C4-2B (cell line): ENCODE measurements around the gene HIVEP3.

Experiments
- ZFX ChIP-seq: fragments of 450-650 bp; IDR thresholded peaks from 2 replicates; pipeline ENCODE4 v1.6.1; 2017
- TF ChIP-seq, protein P1 (sequence below): fragments of 450-650 bp; conservative IDR thresholded peaks from 2 replicates; pipeline ENCODE4 v1.5.1; 2017; ENCODE audit warnings: mild to moderate bottlenecking

DNA sequence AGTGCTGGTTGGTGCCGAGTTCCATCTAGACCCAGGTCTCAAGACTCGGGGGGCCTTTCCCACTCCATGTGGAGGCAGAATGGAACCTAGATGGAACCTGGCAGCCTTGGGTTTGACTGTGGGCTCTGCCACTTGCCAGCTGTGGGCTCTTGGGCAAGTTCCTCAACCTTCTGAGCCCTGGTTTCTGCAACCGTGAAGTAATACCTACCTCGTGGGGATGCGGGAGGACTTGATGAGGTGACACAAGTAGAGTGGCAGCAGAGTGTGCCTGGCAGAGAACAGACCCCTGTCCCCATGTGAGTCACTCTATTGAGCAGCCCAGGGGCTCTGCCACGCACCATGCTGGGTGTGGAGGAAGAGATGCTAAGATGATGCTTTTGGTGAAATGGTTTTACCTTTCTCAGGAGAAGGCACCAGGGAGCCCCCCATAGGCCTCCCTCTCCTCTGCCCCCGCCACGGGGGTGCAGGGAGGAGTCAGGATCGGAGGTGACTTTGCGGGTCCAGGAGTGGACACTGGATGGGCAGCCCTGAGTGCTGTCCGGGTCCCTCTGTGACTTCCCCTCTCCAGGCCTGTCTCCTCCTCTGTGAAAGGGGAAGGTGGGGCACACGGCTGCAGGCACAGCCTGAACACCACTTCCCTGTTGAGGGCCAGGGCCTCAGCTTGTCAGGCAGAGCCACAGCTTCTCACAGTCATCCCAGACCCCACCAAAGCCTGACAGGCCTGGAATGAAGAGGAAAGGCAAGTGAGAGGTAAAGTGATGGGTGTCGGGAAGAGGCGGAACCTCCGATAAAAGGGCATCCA, 397.6 kb downstream of the HIVEP3 start:
- TF ChIP-seq, protein P1, sequence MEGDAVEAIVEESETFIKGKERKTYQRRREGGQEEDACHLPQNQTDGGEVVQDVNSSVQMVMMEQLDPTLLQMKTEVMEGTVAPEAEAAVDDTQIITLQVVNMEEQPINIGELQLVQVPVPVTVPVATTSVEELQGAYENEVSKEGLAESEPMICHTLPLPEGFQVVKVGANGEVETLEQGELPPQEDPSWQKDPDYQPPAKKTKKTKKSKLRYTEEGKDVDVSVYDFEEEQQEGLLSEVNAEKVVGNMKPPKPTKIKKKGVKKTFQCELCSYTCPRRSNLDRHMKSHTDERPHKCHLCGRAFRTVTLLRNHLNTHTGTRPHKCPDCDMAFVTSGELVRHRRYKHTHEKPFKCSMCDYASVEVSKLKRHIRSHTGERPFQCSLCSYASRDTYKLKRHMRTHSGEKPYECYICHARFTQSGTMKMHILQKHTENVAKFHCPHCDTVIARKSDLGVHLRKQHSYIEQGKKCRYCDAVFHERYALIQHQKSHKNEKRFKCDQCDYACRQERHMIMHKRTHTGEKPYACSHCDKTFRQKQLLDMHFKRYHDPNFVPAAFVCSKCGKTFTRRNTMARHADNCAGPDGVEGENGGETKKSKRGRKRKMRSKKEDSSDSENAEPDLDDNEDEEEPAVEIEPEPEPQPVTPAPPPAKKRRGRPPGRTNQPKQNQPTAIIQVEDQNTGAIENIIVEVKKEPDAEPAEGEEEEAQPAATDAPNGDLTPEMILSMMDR, result no peak
- no peak for TF ChIP-seq ZFX
